Osteocyte (in vitro differentiated cells): ENCODE data around the gene UBD. TPM values are rescaled to one million over a fixed set of nuclear protein-coding genes. Genes with fewer than 3 reads are reported as not detected.

Experiments
- DNase-seq: peaks from one replicate; pipeline ENCODE4 v3.0.0; 2021; ENCODE audit warnings: mixed read lengths; ENCODE audit not compliant: unreplicated experiment; ENCODE audit errors: extremely low spot score
- H3K27ac Mint-ChIP-seq: one replicate; pipeline ENCODE4 v1.8.0; 2021; ENCODE audit warnings: mild to moderate bottlenecking, mixed read lengths; ENCODE audit not compliant: unreplicated experiment
- H3K27me3 Mint-ChIP-seq: one replicate; pipeline ENCODE4 v1.8.0; 2021; ENCODE audit warnings: mixed read lengths; ENCODE audit not compliant: unreplicated experiment
- H3K36me3 Mint-ChIP-seq: one replicate; pipeline ENCODE4 v1.8.0; 2021; ENCODE audit warnings: mixed read lengths; ENCODE audit not compliant: unreplicated experiment
- H3K4me1 Mint-ChIP-seq: one replicate; pipeline ENCODE4 v1.8.0; 2021; ENCODE audit warnings: mixed read lengths; ENCODE audit not compliant: unreplicated experiment
- H3K4me3 Mint-ChIP-seq: one replicate; pipeline ENCODE4 v1.8.0; 2021; ENCODE audit warnings: mild to moderate bottlenecking, moderate library complexity, mixed read lengths; ENCODE audit not compliant: unreplicated experiment
- H3K9me3 Mint-ChIP-seq: one replicate; pipeline ENCODE4 v1.8.0; 2021; ENCODE audit warnings: mixed read lengths; ENCODE audit not compliant: unreplicated experiment
- CTCF ChIP-seq: fragments of 200-600 bp; sonication (generic); IDR thresholded peaks from 2 replicates; pipeline ENCODE4 v1.5.0; 2021; ENCODE audit warnings: antibody characterized with exemption, mild to moderate bottlenecking, moderate library complexity
- total RNA-seq: library from RNA; stranded (reverse); gene quantifications from 2 replicates; pipeline ENCODE4 v1.2.1, GENCODE V29; 2021

Gene UBD
- total RNA-seq, 1 donor from 2014 or later: not detected

GRCh38 chr6:29561606-29562181, 2.2 kb upstream of the UBD start:
- no peak for TF ChIP-seq CTCF
- Mint-ChIP-seq H3K4me3 (no peak overlapping the region), H3K36me3 (no peaks in the 10 kb centered on the region), H3K27ac (no peak overlapping the region), H3K9me3 (no peaks in the 10 kb centered on the region), H3K4me1 (no peaks in the 10 kb centered on the region), H3K27me3 (peaks cover 29% of the 10 kb centered on the region)
- peak; percentile 11 for DNase-seq

GRCh38 chr6:29561091-29561490, 1.6 kb upstream of the UBD start:
- Mint-ChIP-seq H3K4me1 (no peaks in the 10 kb centered on the region), H3K36me3 (no peaks in the 10 kb centered on the region), H3K27ac (no peak overlapping the region), H3K27me3 (peaks cover 35% of the 10 kb centered on the region), H3K4me3 (no peak overlapping the region), H3K9me3 (no peaks in the 10 kb centered on the region)
- no peak for TF ChIP-seq CTCF
- no peak for DNase-seq

GRCh38 chr6:29558439-29559079, 973 bp downstream of the UBD start:
- Mint-ChIP-seq H3K27me3 (peaks cover 57% of the 10 kb centered on the region), H3K36me3 (peaks cover 3% of the 10 kb centered on the region), H3K9me3 (no peaks in the 10 kb centered on the region), H3K27ac (no peak overlapping the region), H3K4me3 (no peak overlapping the region), H3K4me1 (no peaks in the 10 kb centered on the region)
- no peak for TF ChIP-seq CTCF
- DNase-seq: no peak

GRCh38 chr6:29557320-29557719, 2.2 kb downstream of the UBD start:
- no peak for TF ChIP-seq CTCF
- Mint-ChIP-seq H3K27me3 (peaks cover 66% of the 10 kb centered on the region), H3K4me1 (peaks cover 2% of the 10 kb centered on the region), H3K9me3 (no peaks in the 10 kb centered on the region), H3K4me3 (no peak overlapping the region), H3K36me3 (peaks cover 3% of the 10 kb centered on the region), H3K27ac (no peak overlapping the region)
- no peak for DNase-seq

GRCh38 chr6:29554764-29555163, 4.8 kb downstream of the UBD start:
- Mint-ChIP-seq H3K27me3 (peaks cover 66% of the 10 kb centered on the region), H3K4me1 (peaks cover 2% of the 10 kb centered on the region), H3K9me3 (no peaks in the 10 kb centered on the region), H3K27ac (no peak overlapping the region), H3K36me3 (peaks cover 3% of the 10 kb centered on the region), H3K4me3 (no peak overlapping the region)
- no peak for TF ChIP-seq CTCF
- no peak for DNase-seq
